ENCODE results near the gene IGF2BP2. TPM values are rescaled to one million over a fixed set of nuclear protein-coding genes. Genes with fewer than 3 reads are reported as not detected.

The IGF2BP2 gene
- total and polyA plus RNA-seq, 2 experiments from 2014 or later: 88.9 to 91.8 TPM

DNA sequence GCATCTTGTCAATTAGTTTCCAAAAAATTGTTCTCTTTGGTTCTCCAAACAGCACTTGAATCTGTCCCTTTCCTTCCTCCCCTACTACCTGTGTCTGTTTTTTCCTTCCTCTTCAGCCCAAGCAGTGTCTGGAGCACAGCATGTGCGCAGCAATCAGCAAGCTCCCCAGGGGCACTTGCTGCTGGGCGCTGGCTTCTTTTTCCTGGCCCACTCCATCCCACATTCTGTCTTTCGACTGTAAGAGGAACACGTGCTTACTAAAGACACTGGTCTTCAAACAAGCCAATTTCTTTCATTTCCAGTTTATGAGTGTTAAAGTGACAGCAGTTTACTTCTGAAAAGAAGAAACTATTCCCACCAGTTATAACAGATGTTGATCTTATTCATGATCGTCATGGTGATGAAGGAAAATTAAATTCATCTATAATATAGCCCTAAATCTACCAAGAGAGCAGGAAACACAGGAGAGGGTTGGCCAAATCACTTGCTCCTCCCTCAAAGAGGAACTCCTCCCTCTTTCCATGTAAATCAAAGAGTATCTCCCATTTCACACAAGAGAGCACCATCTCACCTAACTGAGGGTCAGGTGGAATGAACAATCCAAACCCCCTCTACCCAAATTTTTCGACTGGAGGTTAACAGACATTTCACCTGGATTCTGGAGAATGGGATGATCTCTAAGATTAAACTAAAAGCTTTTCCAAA is 115.4 kb downstream of the IGF2BP2 start:
- H3K36me3 ChIP-seq (replicated peaks; ENCODE audit: insufficient read depth, low read depth): no peaks in the 10 kb centered on the region
- no peaks in the 10 kb centered on the region for H3K9me2 ChIP-seq (replicated peaks; ENCODE audit: insufficient read depth)
- no peak overlapping the region for H3K4me2 ChIP-seq
- H3K4me1 ChIP-seq (ENCODE audit: insufficient read depth): peaks cover 21% of the 10 kb centered on the region
- peaks cover 90% of the 10 kb centered on the region for H4K20me1 ChIP-seq (ENCODE audit: insufficient read depth, poor library complexity, severe bottlenecking)
- no peak overlapping the region for H2AFZ ChIP-seq
- no peak for DNase-seq (ENCODE audit: low spot score)
- H3K27ac ChIP-seq: no peak overlapping the region
- no peaks in the 10 kb centered on the region for H3K9me3 ChIP-seq (ENCODE audit: low read depth)
- WGBS (ENCODE audit: low lambda C conversion rate, missing lambda C conversion rate): 74% methylated on average over 6 of the region's 6 CpGs
- H3K79me2 ChIP-seq: peaks cover 100% of the 10 kb centered on the region
- H3K4me3 ChIP-seq: no peak overlapping the region
- H3K27me3 ChIP-seq: no peaks in the 10 kb centered on the region
- no peak for TF ChIP-seq EZH2 (IDR thresholded peaks at IDR 0.05; ENCODE audit: borderline replicate concordance)
- TF ChIP-seq, protein P1, sequence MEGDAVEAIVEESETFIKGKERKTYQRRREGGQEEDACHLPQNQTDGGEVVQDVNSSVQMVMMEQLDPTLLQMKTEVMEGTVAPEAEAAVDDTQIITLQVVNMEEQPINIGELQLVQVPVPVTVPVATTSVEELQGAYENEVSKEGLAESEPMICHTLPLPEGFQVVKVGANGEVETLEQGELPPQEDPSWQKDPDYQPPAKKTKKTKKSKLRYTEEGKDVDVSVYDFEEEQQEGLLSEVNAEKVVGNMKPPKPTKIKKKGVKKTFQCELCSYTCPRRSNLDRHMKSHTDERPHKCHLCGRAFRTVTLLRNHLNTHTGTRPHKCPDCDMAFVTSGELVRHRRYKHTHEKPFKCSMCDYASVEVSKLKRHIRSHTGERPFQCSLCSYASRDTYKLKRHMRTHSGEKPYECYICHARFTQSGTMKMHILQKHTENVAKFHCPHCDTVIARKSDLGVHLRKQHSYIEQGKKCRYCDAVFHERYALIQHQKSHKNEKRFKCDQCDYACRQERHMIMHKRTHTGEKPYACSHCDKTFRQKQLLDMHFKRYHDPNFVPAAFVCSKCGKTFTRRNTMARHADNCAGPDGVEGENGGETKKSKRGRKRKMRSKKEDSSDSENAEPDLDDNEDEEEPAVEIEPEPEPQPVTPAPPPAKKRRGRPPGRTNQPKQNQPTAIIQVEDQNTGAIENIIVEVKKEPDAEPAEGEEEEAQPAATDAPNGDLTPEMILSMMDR (IDR thresholded peaks at IDR 0.05; ENCODE audit: poor library complexity): no peak
- TF ChIP-seq EZH2phosphoT487 (IDR thresholded peaks at IDR 0.05; ENCODE audit: low read depth, severe bottlenecking, unreplicated experiment): no peak

GRCh38 chr3:185708392-185708791 is 116.5 kb downstream of the IGF2BP2 start:
- 88% methylated on average over 5 of the region's 5 CpGs for WGBS (ENCODE audit: low lambda C conversion rate, missing lambda C conversion rate)
- Histone ChIP-seq H4K20me1 (ENCODE audit: insufficient read depth, poor library complexity, severe bottlenecking) (peaks cover 91% of the 10 kb centered on the region), H3K36me3 (replicated peaks; ENCODE audit: insufficient read depth, low read depth) (no peaks in the 10 kb centered on the region)

GRCh38 chr3:185705498-185705897 is 119.3 kb downstream of the IGF2BP2 start:
- Histone ChIP-seq H3K27ac (no peak overlapping the region), H4K20me1 (ENCODE audit: insufficient read depth, poor library complexity, severe bottlenecking) (peaks cover 98% of the 10 kb centered on the region), H3K4me3 (no peak overlapping the region), H3K79me2 (peaks cover 100% of the 10 kb centered on the region), H3K4me2 (no peak overlapping the region), H3K9me2 (replicated peaks; ENCODE audit: insufficient read depth) (no peaks in the 10 kb centered on the region), H3K36me3 (replicated peaks; ENCODE audit: insufficient read depth, low read depth) (no peaks in the 10 kb centered on the region), H2AFZ (no peak overlapping the region), H3K9me3 (ENCODE audit: low read depth) (no peaks in the 10 kb centered on the region), H3K4me1 (ENCODE audit: insufficient read depth) (peaks cover 17% of the 10 kb centered on the region), H3K27me3 (no peaks in the 10 kb centered on the region)
- no peak for TF ChIP-seq EZH2 (IDR thresholded peaks at IDR 0.05; ENCODE audit: borderline replicate concordance)
- TF ChIP-seq, protein P1 (IDR thresholded peaks at IDR 0.05; ENCODE audit: poor library complexity): no peak
- no peak for DNase-seq (ENCODE audit: low spot score)

More at GRCh38 chr3:185708392-185708791, 116.5 kb downstream of the IGF2BP2 start:
- Histone ChIP-seq H3K9me3 (ENCODE audit: low read depth) (no peaks in the 10 kb centered on the region), H3K27ac (no peak overlapping the region), H3K4me2 (no peak overlapping the region), H3K9me2 (replicated peaks; ENCODE audit: insufficient read depth) (no peaks in the 10 kb centered on the region), H3K4me3 (no peak overlapping the region), H3K79me2 (peaks cover 100% of the 10 kb centered on the region), H3K4me1 (ENCODE audit: insufficient read depth) (peaks cover 20% of the 10 kb centered on the region), H3K27me3 (no peaks in the 10 kb centered on the region), H2AFZ (no peak overlapping the region)
- no peak for TF ChIP-seq EZH2 (IDR thresholded peaks at IDR 0.05; ENCODE audit: borderline replicate concordance)
- TF ChIP-seq EZH2phosphoT487 (IDR thresholded peaks at IDR 0.05; ENCODE audit: low read depth, severe bottlenecking, unreplicated experiment): no peak
- TF ChIP-seq, protein P1 (IDR thresholded peaks at IDR 0.05; ENCODE audit: poor library complexity): no peak
- no peak for DNase-seq (ENCODE audit: low spot score)

Measured in hepatocyte (in vitro differentiated cells).